Measurements from ENCODE around the gene LTK.
A peak's percentile ranks its signal among the peaks of the same experiment; 100 is the strongest.
"Not testable (repeated sequence)": the region's sequence is repeated elsewhere in the genome, so short reads cannot be mapped to it uniquely, and the experiment has no call there.

Gene LTK

GRCh38 chr15:41473418-41473817 lies 40.2 kb downstream of the LTK start:
- no peaks in the 10 kb centered on the region for H3K4me1 ChIP-seq (ENCODE audit: insufficient read depth, insufficient read length)
- H3K9me3 ChIP-seq (ENCODE audit: insufficient read depth, low read length), result no peaks in the 10 kb centered on the region
- H3K27me3 ChIP-seq (ENCODE audit: insufficient read depth, insufficient read length), result no peaks in the 10 kb centered on the region
- peaks cover 79% of the 10 kb centered on the region for H3K36me3 ChIP-seq (ENCODE audit: insufficient read depth, insufficient read length, low read length)
- DNase-seq (ENCODE audit: low read depth, low spot score), result no peak
- TF ChIP-seq ZNF274 (IDR thresholded peaks at IDR 0.05; ENCODE audit: low read depth, low read length) (no peak), SUZ12 (IDR thresholded peaks at IDR 0.05; ENCODE audit: extremely low read depth, insufficient read depth, insufficient read length) (no peak), YY1 (IDR thresholded peaks at IDR 0.05; ENCODE audit: insufficient read depth, insufficient read length) (no peak)
- no peak overlapping the region for H3K4me3 ChIP-seq (ENCODE audit: insufficient read length, low read depth)
- no peak overlapping the region for H3K9ac ChIP-seq (ENCODE audit: insufficient read length, low read depth)

- H3K9me3 ChIP-seq (ENCODE audit: insufficient read depth, low read length); H3K27me3 ChIP-seq (ENCODE audit: insufficient read depth, insufficient read length); H3K9ac ChIP-seq (ENCODE audit: insufficient read length, low read depth); H3K4me1 ChIP-seq (ENCODE audit: insufficient read depth, insufficient read length); H3K4me3 ChIP-seq (ENCODE audit: insufficient read length, low read depth); DNase-seq (ENCODE audit: low read depth, low spot score): not testable (repeated sequence)
- peaks cover 64% of the 10 kb centered on the region for H3K36me3 ChIP-seq (ENCODE audit: insufficient read depth, insufficient read length, low read length)
These were observed 44.0 kb downstream of the LTK start for GRCh38 chr15:41469644-41470043.

DNA sequence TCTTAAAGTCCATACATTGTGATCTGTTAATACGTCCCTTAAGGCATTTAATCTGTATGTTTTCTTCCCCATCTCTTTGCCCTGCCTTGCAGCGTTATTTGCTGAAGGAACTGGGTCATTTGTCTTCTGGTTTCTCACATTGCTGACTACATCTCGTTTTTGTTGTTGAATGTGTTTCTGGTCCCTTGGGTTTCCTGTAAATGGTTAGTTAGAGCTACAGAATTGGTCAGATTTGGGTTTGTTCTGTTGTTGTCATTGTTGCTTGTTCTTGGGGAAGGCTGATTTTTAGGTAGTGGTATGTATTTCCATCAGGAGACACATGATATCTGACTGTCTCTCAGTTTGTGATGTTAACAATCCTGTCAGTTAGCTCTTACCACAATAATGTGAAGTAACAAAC lies 46.9 kb downstream of the LTK start:
- Histone ChIP-seq H3K27me3 (ENCODE audit: insufficient read depth, insufficient read length) (no peaks in the 10 kb centered on the region), H3K36me3 (ENCODE audit: insufficient read depth, insufficient read length, low read length) (peaks cover 55% of the 10 kb centered on the region), H3K9me3 (ENCODE audit: insufficient read depth, low read length) (no peaks in the 10 kb centered on the region), H3K9ac (ENCODE audit: insufficient read length, low read depth) (no peak overlapping the region), H3K4me3 (ENCODE audit: insufficient read length, low read depth) (no peak overlapping the region), H3K4me1 (ENCODE audit: insufficient read depth, insufficient read length) (no peaks in the 10 kb centered on the region)
- no peak for DNase-seq (ENCODE audit: low read depth, low spot score)
- TF ChIP-seq ZNF274 (IDR thresholded peaks at IDR 0.05; ENCODE audit: low read depth, low read length) (no peak), SUZ12 (IDR thresholded peaks at IDR 0.05; ENCODE audit: extremely low read depth, insufficient read depth, insufficient read length) (no peak), YY1 (IDR thresholded peaks at IDR 0.05; ENCODE audit: insufficient read depth, insufficient read length) (no peak)

- H3K36me3 ChIP-seq (ENCODE audit: insufficient read depth, insufficient read length, low read length), result peaks cover 48% of the 10 kb centered on the region
- no peaks in the 10 kb centered on the region for H3K4me1 ChIP-seq (ENCODE audit: insufficient read depth, insufficient read length)
- H3K9me3 ChIP-seq (ENCODE audit: insufficient read depth, low read length), result no peaks in the 10 kb centered on the region
- no peak for TF ChIP-seq YY1 (IDR thresholded peaks at IDR 0.05; ENCODE audit: insufficient read depth, insufficient read length)
- TF ChIP-seq SUZ12 (IDR thresholded peaks at IDR 0.05; ENCODE audit: extremely low read depth, insufficient read depth, insufficient read length), result no peak
- no peak for TF ChIP-seq ZNF274 (IDR thresholded peaks at IDR 0.05; ENCODE audit: low read depth, low read length)
- no peak overlapping the region for H3K9ac ChIP-seq (ENCODE audit: insufficient read length, low read depth)
- no peaks in the 10 kb centered on the region for H3K27me3 ChIP-seq (ENCODE audit: insufficient read depth, insufficient read length)
- no peak overlapping the region for H3K4me3 ChIP-seq (ENCODE audit: insufficient read length, low read depth)
- DNase-seq (ENCODE audit: low read depth, low spot score), result peak; percentile 16
These were observed 47.7 kb downstream of the LTK start for GRCh38 chr15:41465822-41466421.

DNA sequence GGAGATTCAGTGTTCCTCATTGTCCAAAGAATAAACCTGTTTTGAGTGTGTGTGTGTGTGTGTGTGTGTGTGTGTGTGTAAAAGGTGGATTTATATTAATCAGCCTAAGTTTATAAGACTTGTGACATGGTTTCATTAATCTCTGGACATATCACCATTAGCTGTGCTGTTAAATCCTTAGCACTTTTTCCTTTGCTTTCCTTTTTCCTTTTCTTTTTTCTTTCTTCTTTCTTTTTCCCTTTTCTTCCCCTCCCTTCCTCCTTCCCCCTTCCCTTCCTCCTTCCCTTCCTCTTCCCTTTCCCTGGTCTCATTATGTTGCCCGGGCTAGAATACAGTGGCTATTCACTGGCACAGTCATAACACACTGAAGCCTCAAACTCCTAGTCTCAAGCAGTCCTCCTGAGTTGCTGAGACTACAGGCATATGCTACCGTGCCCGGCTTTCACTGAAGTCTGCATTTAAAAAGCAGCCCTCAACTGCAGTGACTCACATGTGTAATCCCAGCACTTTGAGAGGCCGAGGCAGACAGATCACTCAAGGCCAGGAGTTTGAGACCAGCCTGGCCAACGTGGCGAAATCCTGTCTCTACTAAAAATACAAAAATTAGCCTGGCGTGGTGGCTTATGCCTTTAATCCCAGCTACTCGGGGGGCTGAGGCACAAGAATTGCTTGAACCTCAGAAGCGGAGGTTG lies 48.6 kb downstream of the LTK start:
- Histone ChIP-seq H3K27me3 (ENCODE audit: insufficient read depth, insufficient read length) (no peaks in the 10 kb centered on the region), H3K9ac (ENCODE audit: insufficient read length, low read depth) (no peak overlapping the region), H3K36me3 (ENCODE audit: insufficient read depth, insufficient read length, low read length) (peaks cover 42% of the 10 kb centered on the region), H3K4me1 (ENCODE audit: insufficient read depth, insufficient read length) (no peaks in the 10 kb centered on the region), H3K9me3 (ENCODE audit: insufficient read depth, low read length) (no peaks in the 10 kb centered on the region), H3K4me3 (ENCODE audit: insufficient read length, low read depth) (no peak overlapping the region)
- no peak for TF ChIP-seq YY1 (IDR thresholded peaks at IDR 0.05; ENCODE audit: insufficient read depth, insufficient read length)
- TF ChIP-seq ZNF274 (IDR thresholded peaks at IDR 0.05; ENCODE audit: low read depth, low read length), result no peak
- TF ChIP-seq SUZ12 (IDR thresholded peaks at IDR 0.05; ENCODE audit: extremely low read depth, insufficient read depth, insufficient read length), result no peak
- peak; percentile 2 for DNase-seq (ENCODE audit: low read depth, low spot score)

GRCh38 chr15:41462084-41462795 lies 51.4 kb downstream of the LTK start:
- H3K27me3 ChIP-seq (ENCODE audit: insufficient read depth, insufficient read length), result no peaks in the 10 kb centered on the region
- TF ChIP-seq ZNF274 (IDR thresholded peaks at IDR 0.05; ENCODE audit: low read depth, low read length), result no peak
- TF ChIP-seq SUZ12 (IDR thresholded peaks at IDR 0.05; ENCODE audit: extremely low read depth, insufficient read depth, insufficient read length), result no peak
- no peak for TF ChIP-seq YY1 (IDR thresholded peaks at IDR 0.05; ENCODE audit: insufficient read depth, insufficient read length)
- DNase-seq (ENCODE audit: low read depth, low spot score), result no peak
- H3K4me1 ChIP-seq (ENCODE audit: insufficient read depth, insufficient read length), result no peaks in the 10 kb centered on the region
- H3K4me3 ChIP-seq (ENCODE audit: insufficient read length, low read depth), result no peak overlapping the region
- H3K9me3 ChIP-seq (ENCODE audit: insufficient read depth, low read length), result no peaks in the 10 kb centered on the region
- H3K9ac ChIP-seq (ENCODE audit: insufficient read length, low read depth), result no peak overlapping the region
- peaks cover 35% of the 10 kb centered on the region for H3K36me3 ChIP-seq (ENCODE audit: insufficient read depth, insufficient read length, low read length)
